Testis (tissue), 3 donors: ENCODE data around the gene CIAO2A. TPM values are rescaled to one million over a fixed set of nuclear protein-coding genes. Genes with fewer than 3 reads are reported as not detected.

ENCODE experiments used
- DNase-seq: peaks from one replicate; pipeline ENCODE4 v3.0.0-alpha.2; 2019
- H3K27ac ChIP-seq, 2 donors: fragments of 200-600 bp; sonication (generic); one replicate each; pipeline ENCODE4 v1.5.1; 2019
- H3K27me3 ChIP-seq: fragments of 200-600 bp; sonication (generic); one replicate; pipeline ENCODE4 v1.5.1; 2019
- H3K36me3 ChIP-seq: fragments of 200-600 bp; sonication (generic); one replicate; pipeline ENCODE4 v1.5.1; 2017; ENCODE audit warnings: low read depth; ENCODE audit errors: missing control alignments
- H3K4me1 ChIP-seq: fragments of 200-600 bp; sonication (generic); one replicate; pipeline ENCODE4 v1.5.1; 2019
- H3K4me3 ChIP-seq, 2 donors: fragments of 200-600 bp; sonication (generic); one replicate each; pipeline ENCODE4 v1.5.1; 2017 to 2019
- H3K9me3 ChIP-seq: fragments of 200-600 bp; sonication (generic); one replicate; pipeline ENCODE4 v1.5.1; 2017
- CTCF ChIP-seq, 3 experiments: fragments of 450-650 bp in 2 of 3; fragments of 200-600 bp in 1 of 3; sonication (generic) in 1 of 3; IDR thresholded peaks; one replicate each; pipeline ENCODE4 v1.5.1; 2016 to 2019; ENCODE audit warnings: antibody characterized with exemption in 3 of 3, mild to moderate bottlenecking in 2 of 3, moderate library complexity in 1 of 3
- POLR2A ChIP-seq: fragments of 450-650 bp; IDR thresholded peaks from one replicate; pipeline ENCODE4 v1.6.1; 2017; ENCODE audit warnings: antibody characterized with exemption, mild to moderate bottlenecking, moderate library complexity
- WGBS, 2 donors: methylation state at CpG; one replicate each; pipeline ENCODE4 v1.1.5; 2018; 5-methylcytosine and 5-hydroxymethylcytosine counted together
- intact Hi-C: fragments of 100-400 bp; cut with DNase I; formaldehyde crosslinking; loops from one replicate; pipeline ENCODE4 v1.15.1; 2023; ENCODE audit warnings: low total_unique reads
- polyA plus RNA-seq: library from polyadenylated mRNA; stranded (reverse); fragments of 350-450 nt; fragmentation: Illumina TruSeq; extraction: RNeasy Lipid Tissue Mini Kit (QIAGEN cat#74804); gene quantifications from one replicate; pipeline ENCODE4 v1.2.3, GENCODE V29; 2014; ENCODE audit warnings: low read depth, low replicate concordance; ENCODE audit not compliant: insufficient read depth
- total RNA-seq, 2 donors: library from RNA; depleted of rRNA; stranded (reverse); fragments of >200 nt; gene quantifications; one replicate each; pipeline ENCODE4 v1.2.3, GENCODE V29; 2016

Gene CIAO2A
- total and polyA plus RNA-seq, 3 donors from 2014 or later, result 33.7 to 36.8 (median 36.1) TPM

GRCh38 chr15:64132217-64132616 lies 38.6 kb upstream of the CIAO2A start:
- H3K27ac ChIP-seq, result no peak overlapping the region
- intact Hi-C loops, result no loop called here
- H3K27me3 ChIP-seq, result no peaks in the 10 kb centered on the region
- WGBS, 2 donors, result 97 to 98% methylated on average over 4 of the region's 4 CpGs
- peaks cover 8% of the 10 kb centered on the region for H3K4me1 ChIP-seq
- no peaks in the 10 kb centered on the region for H3K9me3 ChIP-seq
- no peak for TF ChIP-seq CTCF (IDR thresholded peaks at IDR 0.05)
- no peak for TF ChIP-seq POLR2A
- no peaks in the 10 kb centered on the region for H3K36me3 ChIP-seq
- no peak for DNase-seq
- no peak overlapping the region for H3K4me3 ChIP-seq

GRCh38 chr15:64131547-64131946 lies 37.9 kb upstream of the CIAO2A start:
- WGBS, 2 donors, result 94 to 96% methylated on average over 7 of the region's 7 CpGs
- intact Hi-C loops, result no loop called here
- no peak overlapping the region for H3K4me3 ChIP-seq
- H3K36me3 ChIP-seq, result no peaks in the 10 kb centered on the region
- H3K27ac ChIP-seq, result no peak overlapping the region
- no peak for TF ChIP-seq POLR2A
- no peak for TF ChIP-seq CTCF (IDR thresholded peaks at IDR 0.05)
- no peaks in the 10 kb centered on the region for H3K27me3 ChIP-seq
- H3K9me3 ChIP-seq, result no peaks in the 10 kb centered on the region
- H3K4me1 ChIP-seq, result peaks cover 8% of the 10 kb centered on the region
- no peak for DNase-seq

GRCh38 chr15:64130159-64130558 lies 36.5 kb upstream of the CIAO2A start:
- H3K4me3 ChIP-seq, result no peak overlapping the region
- DNase-seq, result no peak
- intact Hi-C loops, result no loop called here
- WGBS, 2 donors, result 91 to 93% methylated on average over 3 of the region's 3 CpGs
- TF ChIP-seq CTCF (IDR thresholded peaks at IDR 0.05), result no peak
- no peak for TF ChIP-seq POLR2A
- H3K27me3 ChIP-seq, result no peaks in the 10 kb centered on the region
- no peaks in the 10 kb centered on the region for H3K36me3 ChIP-seq
- H3K4me1 ChIP-seq, result peaks cover 8% of the 10 kb centered on the region
- no peaks in the 10 kb centered on the region for H3K9me3 ChIP-seq
- H3K27ac ChIP-seq, result no peak overlapping the region

GRCh38 chr15:64127521-64128270 lies 34.1 kb upstream of the CIAO2A start:
- WGBS, 2 donors, result 82 to 85% methylated on average over 6 of the region's 6 CpGs
- no peak overlapping the region for H3K27ac ChIP-seq
- H3K36me3 ChIP-seq, result no peaks in the 10 kb centered on the region
- no peak for DNase-seq
- no peaks in the 10 kb centered on the region for H3K4me1 ChIP-seq
- TF ChIP-seq CTCF (IDR thresholded peaks at IDR 0.05) (no peak), POLR2A (no peak)
- H3K27me3 ChIP-seq, result no peaks in the 10 kb centered on the region
- intact Hi-C loops, result no loop called here
- H3K4me3 ChIP-seq, result no peak overlapping the region
- no peaks in the 10 kb centered on the region for H3K9me3 ChIP-seq

- no peak for DNase-seq
- no peaks in the 10 kb centered on the region for H3K36me3 ChIP-seq
- no peaks in the 10 kb centered on the region for H3K9me3 ChIP-seq
- no peaks in the 10 kb centered on the region for H3K27me3 ChIP-seq
- H3K27ac ChIP-seq, result no peak overlapping the region
- no peak for TF ChIP-seq POLR2A
- TF ChIP-seq CTCF (IDR thresholded peaks at IDR 0.05), result no peak
- 59 to 62% methylated on average over 3 of the region's 3 CpGs for WGBS, 2 donors
- intact Hi-C loops, result no loop called here
- no peaks in the 10 kb centered on the region for H3K4me1 ChIP-seq
- no peak overlapping the region for H3K4me3 ChIP-seq
Measured at GRCh38 chr15:64125978-64126377, 32.3 kb upstream of the CIAO2A start.
